H1 (cell line): ENCODE results near the gene ASIC2. TPM values are rescaled to one million over a fixed set of nuclear protein-coding genes. Genes with fewer than 3 reads are reported as not detected.

Experiments used
- CTCF ChIA-PET: fragments of 300-600 bp; sonication (Branson Sonifier 250); formaldehyde crosslinking; loops from one replicate; lab custom pipeline; 2021; ENCODE audit not compliant: partially characterized antibody; lab: Charles Lee
- POLR2A ChIA-PET: fragments of 300-600 bp; sonication (Branson Sonifier 250); formaldehyde crosslinking; loops from one replicate; lab custom pipeline; 2021; ENCODE audit warnings: inconsistent platforms; ENCODE audit not compliant: partially characterized antibody; lab: Charles Lee
- DNase-seq, 2 experiments: peaks; one replicate each; pipeline versions ENCODE4 v3.0.0 to v3.0.0-alpha.2; 2010 to 2022; ENCODE audit warnings: low spot score in 2 of 2, low read depth in 1 of 2, mixed read lengths in 1 of 2
- FAIRE-seq: peaks from 2 replicates; lab custom pipeline; 2011; peaks lifted over from hg19 to GRCh38; lab: Jason Lieb, UNC
- H2AFZ ChIP-seq: 2 replicates; pipeline ENCODE4 v1.8.1; 2012; ENCODE audit warnings: low read length, inconsistent platforms
- H2AK5ac ChIP-seq: 2 replicates; pipeline ENCODE4 v1.6.1; 2013; ENCODE audit warnings: low read depth, low read length
- H2BK120ac ChIP-seq: replicated peaks from 2 replicates; pipeline ENCODE3; 2013; ENCODE audit warnings: low read depth, low read length, inconsistent platforms
- H2BK12ac ChIP-seq: 2 replicates; pipeline ENCODE4 v1.6.1; 2013; ENCODE audit warnings: low read depth, low read length
- H2BK15ac ChIP-seq: 2 replicates; pipeline ENCODE4 v1.6.1; 2013; ENCODE audit warnings: low read length
- H2BK20ac ChIP-seq: 2 replicates; pipeline ENCODE4 v1.6.1; 2013; ENCODE audit warnings: low read length
- H2BK5ac ChIP-seq: 2 replicates; pipeline ENCODE4 v1.6.1; 2013; ENCODE audit warnings: low read depth, low read length
- H3K14ac ChIP-seq: 2 replicates; pipeline ENCODE4 v1.6.1; 2013; ENCODE audit warnings: inconsistent platforms; ENCODE audit not compliant: insufficient read length
- H3K18ac ChIP-seq: 2 replicates; pipeline ENCODE4 v1.6.1; 2013; ENCODE audit warnings: low read length; ENCODE audit errors: extremely low read depth
- H3K23ac ChIP-seq: 2 replicates; pipeline ENCODE4 v1.6.1; 2013; ENCODE audit warnings: inconsistent platforms; ENCODE audit not compliant: insufficient read length
- H3K23me2 ChIP-seq: 2 replicates; pipeline ENCODE4 v1.6.1; 2013; ENCODE audit warnings: low read depth, low read length
- H3K27ac ChIP-seq: 2 replicates; pipeline ENCODE4 v1.6.1; 2011; ENCODE audit warnings: low read depth, low read length, inconsistent platforms
- H3K27me3 ChIP-seq, 4 experiments: replicated peaks in 1 of 4; 1 replicate in 1 of 4; 2 replicates in 3 of 4; pipeline versions ENCODE4 v1.6.1 to v1.8.1; 2011 to 2013; ENCODE audit warnings: low read length in 3 of 4, mild to moderate bottlenecking in 3 of 4, inconsistent platforms in 2 of 4, mixed read lengths in 2 of 4, moderate library complexity in 1 of 4; ENCODE audit not compliant: control insufficient read depth in 3 of 4, insufficient read depth in 3 of 4; ENCODE audit errors: extremely low read depth in 1 of 4
- H3K36me3 ChIP-seq, 4 experiments: 2 replicates each; pipeline versions ENCODE4 v1.6.1 to v1.8.1; 2011 to 2013; ENCODE audit warnings: mild to moderate bottlenecking in 4 of 4, low read length in 3 of 4, moderate library complexity in 2 of 4, control low read depth in 1 of 4, inconsistent platforms in 1 of 4; ENCODE audit not compliant: insufficient read depth in 4 of 4, control insufficient read depth in 2 of 4
- H3K4ac ChIP-seq: replicated peaks from 2 replicates; pipeline ENCODE3; 2013; ENCODE audit warnings: low read length, low read depth, mixed read lengths, inconsistent platforms; ENCODE audit not compliant: insufficient read length
- H3K4me1 ChIP-seq, 4 experiments: replicated peaks in 1 of 4; 1 replicate in 1 of 4; 2 replicates in 3 of 4; pipeline versions ENCODE4 v1.6.1 to v1.8.1; 2011 to 2013; ENCODE audit warnings: low read length in 3 of 4, inconsistent platforms in 2 of 4, mixed read lengths in 1 of 4; ENCODE audit not compliant: insufficient read depth in 4 of 4, control insufficient read depth in 3 of 4
- H3K4me2 ChIP-seq, 2 experiments: 2 replicates each; pipeline versions ENCODE4 v1.6.1 to v1.8.1; 2011 to 2013; ENCODE audit warnings: low read depth in 2 of 2, low read length in 2 of 2, control low read depth in 1 of 2, inconsistent platforms in 1 of 2, mild to moderate bottlenecking in 1 of 2; ENCODE audit not compliant: insufficient read depth in 1 of 2
- H3K4me3 ChIP-seq, 4 experiments: fragments of 200-600, 300-600 bp in 1 of 4; sonication (generic), shearing (Covaris generic), sonication (Bioruptor Twin) in 1 of 4; 2 replicates each; pipeline versions ENCODE4 v1.5.1 to v1.8.1; 2011 to 2016; ENCODE audit warnings: low read length in 4 of 4, low read depth in 3 of 4, control low read depth in 2 of 4, inconsistent platforms in 2 of 4, mild to moderate bottlenecking in 2 of 4, mixed read lengths in 1 of 4, moderate library complexity in 1 of 4; ENCODE audit not compliant: insufficient read depth in 2 of 4; ENCODE audit errors: extremely low read depth in 1 of 4
- H3K56ac ChIP-seq: replicated peaks from 2 replicates; pipeline ENCODE3; 2013; ENCODE audit warnings: low read depth, mild to moderate bottlenecking, mixed read lengths, low read length, inconsistent platforms; ENCODE audit not compliant: insufficient read length
- H3K79me1 ChIP-seq: 2 replicates; pipeline ENCODE4 v1.6.1; 2013; ENCODE audit warnings: low read depth, low read length, control low read depth
- H3K79me2 ChIP-seq, 2 experiments: 2 replicates each; pipeline versions ENCODE4 v1.6.1 to v1.8.1; 2012 to 2013; ENCODE audit warnings: low read length in 2 of 2, mild to moderate bottlenecking in 2 of 2, inconsistent platforms in 1 of 2; ENCODE audit not compliant: insufficient read depth in 2 of 2, control insufficient read depth in 1 of 2
- H3K9ac ChIP-seq, 4 experiments: replicated peaks in 1 of 4; 1 replicate in 1 of 4; 2 replicates in 3 of 4; pipeline versions ENCODE4 v1.6.1 to v1.8.1; 2011 to 2013; ENCODE audit warnings: low read depth in 3 of 4, low read length in 3 of 4, control low read depth in 2 of 4, mild to moderate bottlenecking in 2 of 4, moderate library complexity in 2 of 4, inconsistent platforms in 1 of 4; ENCODE audit errors: extremely low read depth in 1 of 4
- H3K9me3 ChIP-seq, 2 experiments: 2 replicates each; pipeline versions ENCODE4 v1.6.1 to v1.8.1; 2012 to 2013; ENCODE audit warnings: mild to moderate bottlenecking in 2 of 2, moderate library complexity in 2 of 2, control low read depth in 1 of 2, inconsistent platforms in 1 of 2, low read depth in 1 of 2, low read length in 1 of 2, mixed read lengths in 1 of 2; ENCODE audit not compliant: insufficient read depth in 2 of 2
- H4K20me1 ChIP-seq, 2 experiments: replicated peaks in 1 of 2; 2 replicates each; pipeline versions ENCODE3 to v1.8.1; 2011 to 2013; ENCODE audit warnings: inconsistent platforms in 2 of 2, low read length in 2 of 2, mild to moderate bottlenecking in 1 of 2; ENCODE audit not compliant: insufficient read depth in 2 of 2, control insufficient read depth in 1 of 2
- H4K5ac ChIP-seq: 2 replicates; pipeline ENCODE4 v1.6.1; 2013; ENCODE audit warnings: low read length, low read depth, mixed read lengths, inconsistent platforms; ENCODE audit not compliant: insufficient read length
- H4K8ac ChIP-seq: 2 replicates; pipeline ENCODE4 v1.8.0; 2013; ENCODE audit warnings: mild to moderate bottlenecking, moderate library complexity, low read length, inconsistent platforms; ENCODE audit not compliant: insufficient read depth; ENCODE audit errors: extremely low read depth
- H4K91ac ChIP-seq: replicated peaks from 2 replicates; pipeline ENCODE3; 2013; ENCODE audit warnings: low read length, mixed read lengths, inconsistent platforms; ENCODE audit not compliant: insufficient read length
- JUND ChIP-seq: IDR thresholded peaks from 2 replicates; pipeline ENCODE4 v1.6.1; 2011; ENCODE audit warnings: mild to moderate bottlenecking, improper control_type of control experiment, low read length
- KDM5A ChIP-seq: fragments of 200-600 bp; IDR thresholded peaks from 2 replicates; pipeline ENCODE4 v1.7.1; 2012; ENCODE audit warnings: mild to moderate bottlenecking, low read length, inconsistent platforms, mixed read lengths
- NRF1 ChIP-seq: IDR thresholded peaks from 2 replicates; pipeline ENCODE4 v1.6.1; 2011; ENCODE audit warnings: mild to moderate bottlenecking, low read depth, low read length, improper control_type of control experiment
- POLR2AphosphoS5 ChIP-seq: IDR thresholded peaks from 2 replicates; pipeline ENCODE4 v1.6.1; 2011; ENCODE audit warnings: low read depth, low read length
- RAD21 ChIP-seq, 2 experiments: IDR thresholded peaks in 1 of 2; conservative IDR thresholded peaks in 1 of 2; 2 replicates each; pipeline ENCODE4 v1.6.1; 2011; ENCODE audit warnings: low read depth in 2 of 2, low read length in 2 of 2, improper control_type of control experiment in 1 of 2, inconsistent platforms in 1 of 2, mild to moderate bottlenecking in 1 of 2, moderate library complexity in 1 of 2
- TBP ChIP-seq: IDR thresholded peaks from 2 replicates; pipeline ENCODE4 v1.6.1; 2011; ENCODE audit warnings: low read depth, low read length, improper control_type of control experiment
- WGBS, 2 experiments: shearing (Covaris generic) in 1 of 2; methylation state at CpG; one replicate each; pipeline versions ENCODE4 v1.1.6 to v1.1.7; 2013 to 2015; ENCODE audit warnings: low lambda C conversion rate in 2 of 2, mixed read lengths in 2 of 2, inconsistent platforms in 1 of 2, low coverage in 1 of 2, missing lambda C conversion rate in 1 of 2; ENCODE audit not compliant: insufficient replicate concordance in 2 of 2, insufficient coverage in 1 of 2, insufficient read length in 1 of 2; ENCODE audit errors: extremely low coverage in 1 of 2, missing lambda C conversion rate in 1 of 2; 5-methylcytosine and 5-hydroxymethylcytosine counted together
- polyA plus RNA-seq, 7 experiments: library from polyadenylated mRNA; depleted of rRNA in 3 of 7; stranded (reverse) in 5 of 7; unstranded in 2 of 7; fragments of >200 nt in 5 of 7; fragments of 200-250 nt in 2 of 7; gene quantifications; 1 replicate in 5 of 7; 2 replicates in 1 of 7; 4 replicates in 1 of 7; pipeline versions ENCODE4 v1.2.1 to v1.2.3, GENCODE V29; 2011 to 2013; ENCODE audit warnings: missing spikeins in 2 of 7, mixed read lengths in 2 of 7
- total RNA-seq: library from RNA; stranded (reverse); fragmentation: NEBNext Ultra II Directional; extraction: Animal tissue kit (Norgen Biotek cat#: 25700); gene quantifications from 2 replicates; pipeline ENCODE4 v1.2.1, GENCODE V29; 2021

The ASIC2 gene
- total and polyA plus RNA-seq, 2 of the 8 experiments (the other 6 are each of a cell fraction or from before 2014, with no cell fraction given): 0.86 to 1.2 TPM

- no peaks in the 10 kb centered on the region for H3K36me3 ChIP-seq
- H3K23me2 ChIP-seq: no peaks in the 10 kb centered on the region; the same call in 1 of the 2 replicates
- H2BK5ac ChIP-seq: no peak overlapping the region
- H3K4me3 ChIP-seq: no peak overlapping the region
- H3K27me3 ChIP-seq: no peaks in the 10 kb centered on the region; a peak in 2 of 7 replicates
- WGBS, 2 experiments: 88% methylated on average over 2 of the region's 2 CpGs; no CpG with 5 or more reads in 1 of the 2 experiments
- no peak overlapping the region for H3K9ac ChIP-seq
- H3K27ac ChIP-seq: no peak overlapping the region
- no peak overlapping the region for H2BK120ac ChIP-seq
- no peaks in the 10 kb centered on the region for H3K79me2 ChIP-seq
- H3K23ac ChIP-seq: no peak overlapping the region
- no peaks in the 10 kb centered on the region for H3K79me1 ChIP-seq
- no peak overlapping the region for H2BK20ac ChIP-seq
- no peak overlapping the region for H3K4me2 ChIP-seq
- no peak overlapping the region for H3K56ac ChIP-seq
- DNase-seq (no peak), FAIRE-seq (no peak)
- ChIA-PET CTCF (interaction anchor here (1.1 to 6.0 kb wide), 3 partner anchors 9 to 33 kb away, joined by 3 to 43 read pairs (median 29); no protein-coding TSS in a partner anchor), POLR2A (no interaction called here)
- H3K14ac ChIP-seq: no peak overlapping the region
- no peak overlapping the region for H2AFZ ChIP-seq
- no peak overlapping the region for H2AK5ac ChIP-seq
- H2BK15ac ChIP-seq: no peak overlapping the region
- H3K9me3 ChIP-seq: no peaks in the 10 kb centered on the region
- no peak overlapping the region for H4K91ac ChIP-seq
- H4K20me1 ChIP-seq: no peaks in the 10 kb centered on the region
- no peaks in the 10 kb centered on the region for H3K4me1 ChIP-seq
- no peak overlapping the region for H2BK12ac ChIP-seq
- no peak overlapping the region for H4K8ac ChIP-seq
- H3K18ac ChIP-seq: no peak overlapping the region
- no peak overlapping the region for H3K4ac ChIP-seq
- H4K5ac ChIP-seq: no peak overlapping the region
- TF ChIP-seq POLR2AphosphoS5 (no peak), TBP (no peak), RAD21 (IDR thresholded peaks at IDR 0.05 in 1 of 2, conservative IDR thresholded peaks at IDR 0.05 in 1 of 2; ENCODE audit: low read depth in 2 of 2, low read length in 2 of 2) (no peak), NRF1 (no peak), KDM5A (no peak), JUND (no peak)
These were observed 253.2 kb downstream of the ASIC2 start for GRCh38 chr17:33039874-33040273.
